ENCODE measurements around the gene COL26A1. TPM values are rescaled to one million over a fixed set of nuclear protein-coding genes. Genes with fewer than 3 reads are reported as not detected.

The COL26A1 gene
- total RNA-seq, 2 experiments from 2014 or later = not detected

- H3K27ac ChIP-seq (ENCODE audit: low read depth in 1 of 2, low read length in 2 of 2) = no peak overlapping the region
- H3K27me3 ChIP-seq (ENCODE audit: control insufficient read depth in 1 of 2, insufficient read depth in 2 of 2, low read length in 2 of 2) = peaks cover 4 to 6% of the 10 kb centered on the region in 2 experiments
- peaks cover 23% of the 10 kb centered on the region for H3K27me3 Mint-ChIP-seq
- no peak for TF ChIP-seq CTCF (IDR thresholded peaks at IDR 0.05)
- ATAC-seq (ENCODE audit: poor library complexity) (no peak), DNase-seq (no peak)
- no peaks in the 10 kb centered on the region for H3K9me3 Mint-ChIP-seq
- no peak overlapping the region for H3K27ac Mint-ChIP-seq
- ChIA-PET CTCF (no interaction called here), POLR2A (no interaction called here)
- H3K36me3 ChIP-seq (ENCODE audit: insufficient read depth, low read length) = no peaks in the 10 kb centered on the region
- no peaks in the 10 kb centered on the region for H3K36me3 Mint-ChIP-seq (ENCODE audit: low read depth)
- intact Hi-C loops (cut with DNase I, micrococcal nuclease) = no loop called here
- peaks cover 7% of the 10 kb centered on the region for H3K4me1 Mint-ChIP-seq (ENCODE audit: low read depth)
- no peak overlapping the region for H3K4me3 Mint-ChIP-seq
- H3K4me1 ChIP-seq (ENCODE audit: insufficient read depth, low read length) = peaks cover 7% of the 10 kb centered on the region
- no peaks in the 10 kb centered on the region for H3K9me3 ChIP-seq (ENCODE audit: control insufficient read depth in 1 of 2, insufficient read depth in 1 of 2, low read length in 2 of 2)
- no peak overlapping the region for H3K4me3 ChIP-seq (ENCODE audit: low read length)
Observed at GRCh38 chr7:101374990-101375389, 12.3 kb downstream of the COL26A1 start.

DNA sequence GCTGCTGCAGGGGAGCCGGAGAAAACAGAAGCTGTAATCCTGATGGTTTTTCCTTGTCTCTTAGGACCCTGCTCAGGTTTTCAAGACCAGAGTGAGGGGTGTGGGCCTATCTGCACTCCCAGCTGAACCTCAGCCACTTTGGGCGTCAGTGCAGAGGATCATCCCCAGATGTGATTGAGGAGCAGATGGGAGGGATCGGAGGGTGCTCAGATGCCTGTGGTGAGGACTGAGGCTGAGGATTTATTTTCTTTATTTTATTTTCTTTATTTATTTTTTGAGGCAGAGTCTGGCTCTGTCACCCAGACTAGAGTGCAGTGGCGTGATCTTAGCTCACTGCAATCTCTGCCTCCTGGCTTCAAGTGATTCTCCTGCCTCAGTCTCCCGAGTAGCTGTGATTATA, 13.9 kb downstream of the COL26A1 start:
- H3K4me1 Mint-ChIP-seq (ENCODE audit: low read depth) = no peaks in the 10 kb centered on the region
- no peak for DNase-seq
- no peak overlapping the region for H3K27ac Mint-ChIP-seq
- ChIA-PET CTCF (no interaction called here), POLR2A (no interaction called here)
- Histone ChIP-seq H3K36me3 (ENCODE audit: insufficient read depth, low read length) (no peaks in the 10 kb centered on the region), H3K27me3 (ENCODE audit: control insufficient read depth in 1 of 2, insufficient read depth in 2 of 2, low read length in 2 of 2) (peaks cover 4% of the 10 kb centered on the region in 2 experiments), H3K4me3 (ENCODE audit: low read length) (no peak overlapping the region), H3K4me1 (ENCODE audit: insufficient read depth, low read length) (no peaks in the 10 kb centered on the region), H3K9me3 (ENCODE audit: control insufficient read depth in 1 of 2, insufficient read depth in 1 of 2, low read length in 2 of 2) (no peaks in the 10 kb centered on the region), H3K27ac (ENCODE audit: low read depth in 1 of 2, low read length in 2 of 2) (no peak overlapping the region)
- intact Hi-C loops (cut with DNase I, micrococcal nuclease) = no loop called here
- H3K27me3 Mint-ChIP-seq = peaks cover 15% of the 10 kb centered on the region
- H3K9me3 Mint-ChIP-seq = no peaks in the 10 kb centered on the region
- ATAC-seq (ENCODE audit: poor library complexity) = no peak
- H3K36me3 Mint-ChIP-seq (ENCODE audit: low read depth) = no peaks in the 10 kb centered on the region
- no peak for TF ChIP-seq CTCF (IDR thresholded peaks at IDR 0.05)
- no peak overlapping the region for H3K4me3 Mint-ChIP-seq

- no peak for ATAC-seq (ENCODE audit: poor library complexity)
- H3K4me3 ChIP-seq (ENCODE audit: low read length) = no peak overlapping the region
- no peaks in the 10 kb centered on the region for H3K9me3 Mint-ChIP-seq
- POLR2A ChIA-PET = no interaction called here
- no peaks in the 10 kb centered on the region for H3K9me3 ChIP-seq (ENCODE audit: control insufficient read depth in 1 of 2, insufficient read depth in 1 of 2, low read length in 2 of 2)
- no peak overlapping the region for H3K27ac ChIP-seq (ENCODE audit: low read depth in 1 of 2, low read length in 2 of 2)
- TF ChIP-seq CTCF (IDR thresholded peaks at IDR 0.05) = no peak
- no peaks in the 10 kb centered on the region for H3K36me3 ChIP-seq (ENCODE audit: insufficient read depth, low read length)
- H3K4me3 Mint-ChIP-seq = no peak overlapping the region
- DNase-seq = no peak
- no peak overlapping the region for H3K27ac Mint-ChIP-seq
- no peaks in the 10 kb centered on the region for H3K4me1 Mint-ChIP-seq (ENCODE audit: low read depth)
- H3K36me3 Mint-ChIP-seq (ENCODE audit: low read depth) = no peaks in the 10 kb centered on the region
- H3K27me3 Mint-ChIP-seq = peaks cover 9% of the 10 kb centered on the region
- CTCF ChIA-PET = no interaction called here
- H3K4me1 ChIP-seq (ENCODE audit: insufficient read depth, low read length) = no peaks in the 10 kb centered on the region
- intact Hi-C loops (cut with DNase I, micrococcal nuclease) = no loop called here
- H3K27me3 ChIP-seq (ENCODE audit: control insufficient read depth in 1 of 2, insufficient read depth in 2 of 2, low read length in 2 of 2) = peaks cover 0 to 3% of the 10 kb centered on the region in 2 experiments
Observed at GRCh38 chr7:101377189-101377736, 14.6 kb downstream of the COL26A1 start.
